WI38 (cell line): ENCODE measurements around the gene CACNA1B.
"Not testable (repeated sequence)": the region's sequence is repeated elsewhere in the genome, so short reads cannot be mapped to it uniquely, and the experiment has no call there.

Experiments
- H3K4me3 ChIP-seq: 2 replicates; pipeline ENCODE4 v1.5.1; 2011; ENCODE audit warnings: low read depth, mild to moderate bottlenecking, control low read depth, low read length
- TF ChIP-seq, protein P1 (sequence below): IDR thresholded peaks from 2 replicates; pipeline ENCODE4 v1.5.1; 2012; ENCODE audit warnings: low read depth, mild to moderate bottlenecking, control low read depth, low read length

The CACNA1B gene

DNA sequence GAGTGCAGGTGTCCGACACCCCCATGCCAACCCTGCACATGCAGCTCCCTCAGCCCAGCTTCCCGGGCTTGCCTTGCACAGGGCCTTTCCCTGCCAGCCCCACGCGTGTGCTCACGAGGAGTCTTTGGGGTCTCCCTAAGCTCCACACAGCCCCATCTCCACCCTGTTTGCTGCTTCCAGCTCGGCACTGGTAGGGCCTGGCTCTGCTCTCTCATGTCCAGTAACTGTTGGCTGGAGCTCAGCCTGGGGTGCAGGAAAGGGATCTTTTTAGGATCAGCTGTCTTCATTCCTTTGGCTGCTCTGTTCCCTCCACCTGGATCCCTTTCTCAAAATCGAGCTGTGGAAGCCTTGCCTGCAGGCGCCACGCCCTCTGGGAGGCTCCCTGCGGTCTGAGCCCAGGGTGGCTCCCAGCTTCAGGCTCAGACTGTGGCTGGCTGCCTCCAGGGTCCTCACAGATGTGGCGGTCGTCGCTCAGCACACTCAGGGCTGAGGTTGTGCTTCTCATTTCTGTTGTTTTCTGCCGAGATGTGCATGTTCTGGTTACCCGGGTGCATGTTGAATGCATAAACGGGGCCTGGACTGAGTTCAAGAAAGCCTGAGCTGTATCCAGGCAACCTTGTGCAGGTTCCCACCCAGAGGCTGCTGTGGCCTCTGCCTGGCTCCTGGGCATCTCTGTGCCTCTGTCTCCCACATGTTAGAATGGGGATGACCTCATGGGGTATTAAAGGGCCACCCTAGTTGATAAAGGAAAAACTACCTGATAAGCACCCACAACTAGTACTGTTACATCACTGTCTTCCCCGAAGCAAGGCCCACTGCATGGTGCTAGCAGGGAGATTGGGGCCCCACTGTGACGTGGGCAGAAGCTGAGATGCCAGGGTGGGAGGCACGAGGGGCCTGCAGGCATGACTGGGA is 4.3 kb downstream of the CACNA1B start:
- TF ChIP-seq, protein P1, sequence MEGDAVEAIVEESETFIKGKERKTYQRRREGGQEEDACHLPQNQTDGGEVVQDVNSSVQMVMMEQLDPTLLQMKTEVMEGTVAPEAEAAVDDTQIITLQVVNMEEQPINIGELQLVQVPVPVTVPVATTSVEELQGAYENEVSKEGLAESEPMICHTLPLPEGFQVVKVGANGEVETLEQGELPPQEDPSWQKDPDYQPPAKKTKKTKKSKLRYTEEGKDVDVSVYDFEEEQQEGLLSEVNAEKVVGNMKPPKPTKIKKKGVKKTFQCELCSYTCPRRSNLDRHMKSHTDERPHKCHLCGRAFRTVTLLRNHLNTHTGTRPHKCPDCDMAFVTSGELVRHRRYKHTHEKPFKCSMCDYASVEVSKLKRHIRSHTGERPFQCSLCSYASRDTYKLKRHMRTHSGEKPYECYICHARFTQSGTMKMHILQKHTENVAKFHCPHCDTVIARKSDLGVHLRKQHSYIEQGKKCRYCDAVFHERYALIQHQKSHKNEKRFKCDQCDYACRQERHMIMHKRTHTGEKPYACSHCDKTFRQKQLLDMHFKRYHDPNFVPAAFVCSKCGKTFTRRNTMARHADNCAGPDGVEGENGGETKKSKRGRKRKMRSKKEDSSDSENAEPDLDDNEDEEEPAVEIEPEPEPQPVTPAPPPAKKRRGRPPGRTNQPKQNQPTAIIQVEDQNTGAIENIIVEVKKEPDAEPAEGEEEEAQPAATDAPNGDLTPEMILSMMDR = no peak
- H3K4me3 ChIP-seq = no peak overlapping the region

DNA sequence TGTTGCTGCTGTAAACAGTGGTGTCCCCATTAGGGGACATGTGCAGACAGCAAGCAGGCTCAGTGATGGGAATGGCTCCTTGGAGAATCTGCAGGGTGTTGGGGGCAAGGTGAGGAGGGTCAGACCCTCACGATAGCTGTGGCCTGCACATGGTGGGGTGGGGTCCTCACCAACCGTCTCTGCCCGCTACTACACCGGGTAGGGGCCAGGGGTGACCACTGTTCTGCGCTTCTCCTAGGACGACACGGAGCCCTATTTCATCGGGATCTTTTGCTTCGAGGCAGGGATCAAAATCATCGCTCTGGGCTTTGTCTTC is 4.9 kb downstream of the CACNA1B start:
- TF ChIP-seq, protein P1 = no peak
- no peak overlapping the region for H3K4me3 ChIP-seq

DNA sequence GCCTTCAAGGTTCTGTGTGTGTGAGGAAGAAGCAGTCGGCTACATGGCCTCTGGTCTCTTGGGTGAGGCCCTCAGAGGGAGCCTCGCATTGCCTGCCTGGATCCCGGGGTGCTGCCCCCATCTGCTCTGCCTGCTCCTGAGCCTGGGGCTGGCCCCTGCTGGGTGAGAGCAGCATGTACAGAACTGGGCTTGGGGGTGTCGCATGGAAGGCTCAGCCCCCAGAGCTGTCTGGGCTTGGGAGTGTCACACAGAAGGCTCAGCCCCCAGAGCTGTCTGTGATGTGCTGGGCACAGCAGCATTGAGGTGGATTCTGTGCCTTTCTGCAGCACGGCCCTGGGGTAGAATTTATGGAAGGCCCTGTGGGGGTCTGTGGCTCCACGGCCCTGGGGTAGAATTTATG is 6.4 kb downstream of the CACNA1B start:
- H3K4me3 ChIP-seq = not testable (repeated sequence)

DNA sequence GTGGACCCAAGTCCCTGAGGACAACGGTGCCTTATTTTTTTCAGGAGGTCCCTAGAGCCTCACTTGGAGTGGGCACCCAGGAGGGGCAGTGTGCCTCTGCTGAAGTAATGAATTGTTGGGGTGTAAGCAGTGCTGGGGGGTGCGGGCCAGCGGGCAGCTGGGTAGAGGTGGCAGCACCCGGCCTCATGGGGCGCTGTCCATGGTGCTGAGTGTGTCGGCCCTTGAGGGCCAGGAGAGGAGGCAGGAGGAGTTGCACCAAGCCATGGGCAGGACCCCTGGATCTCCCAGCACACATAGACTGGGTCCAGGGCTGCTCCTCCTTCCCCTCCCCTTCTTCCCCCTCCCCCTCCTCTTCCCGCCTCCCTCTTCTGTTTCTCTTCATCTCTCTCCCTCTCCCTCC is 7.0 kb downstream of the CACNA1B start:
- not testable (repeated sequence) for H3K4me3 ChIP-seq

DNA sequence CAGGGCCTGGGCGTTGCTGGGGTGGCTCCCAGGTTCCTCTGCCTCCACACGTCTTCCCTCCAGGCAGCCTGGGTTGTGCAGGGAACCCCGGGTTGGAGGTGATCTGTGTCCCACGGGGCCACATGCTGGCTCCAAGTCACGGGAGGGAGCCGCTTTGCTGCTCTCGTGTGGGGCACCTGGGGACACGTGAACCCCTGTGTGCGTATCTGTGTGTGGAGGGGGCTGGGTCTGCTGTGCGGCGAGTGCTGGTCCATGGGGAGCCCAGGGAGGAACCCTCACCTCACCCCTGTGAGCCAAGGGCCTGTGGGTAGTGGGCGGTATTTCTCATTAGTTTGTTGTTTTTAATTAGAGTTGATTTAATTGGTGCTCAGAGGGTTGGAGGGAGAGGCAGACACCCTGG is 7.5 kb downstream of the CACNA1B start:
- not testable (repeated sequence) for H3K4me3 ChIP-seq

DNA sequence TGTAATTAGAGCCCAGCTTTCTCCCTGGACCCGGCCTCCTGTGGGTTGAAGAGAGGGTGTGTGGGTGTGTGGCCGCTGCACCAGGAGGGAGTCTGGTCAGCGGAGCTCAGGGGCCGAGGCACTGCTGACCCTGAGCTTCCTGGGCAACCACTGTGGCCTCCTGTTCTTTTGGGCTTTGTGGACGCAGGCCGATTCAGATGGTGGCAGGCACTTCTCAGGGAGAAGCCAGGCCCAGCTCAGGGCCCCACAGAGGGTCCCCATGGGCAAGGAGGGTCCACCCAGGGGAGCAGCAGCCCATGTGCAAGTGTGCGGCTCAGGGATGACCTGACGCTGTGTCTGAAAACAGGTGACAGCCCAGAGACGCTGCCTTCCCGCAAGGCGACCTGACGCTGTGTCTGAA is 11.0 kb downstream of the CACNA1B start:
- H3K4me3 ChIP-seq = not testable (repeated sequence)

DNA sequence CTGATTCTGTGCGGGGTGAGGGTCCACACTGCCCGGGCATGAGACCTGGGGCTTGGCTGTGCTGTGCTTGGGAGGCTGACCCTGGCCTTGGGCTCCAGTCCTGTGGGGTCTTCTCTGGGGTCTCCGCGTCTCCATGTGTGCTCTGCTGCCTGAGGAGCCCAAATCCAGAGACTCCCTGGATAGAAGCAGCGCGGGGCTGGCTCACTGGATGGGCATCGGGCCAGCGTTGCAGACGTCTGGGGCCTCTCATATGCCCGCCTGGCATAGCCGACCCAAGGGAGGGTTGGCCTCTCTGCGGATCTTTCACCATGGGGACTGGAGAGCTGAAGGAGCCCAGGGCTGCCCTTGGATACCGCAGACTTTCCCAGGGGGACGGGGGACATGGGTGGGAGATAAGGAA is 12.4 kb downstream of the CACNA1B start:
- H3K4me3 ChIP-seq = not testable (repeated sequence)

DNA sequence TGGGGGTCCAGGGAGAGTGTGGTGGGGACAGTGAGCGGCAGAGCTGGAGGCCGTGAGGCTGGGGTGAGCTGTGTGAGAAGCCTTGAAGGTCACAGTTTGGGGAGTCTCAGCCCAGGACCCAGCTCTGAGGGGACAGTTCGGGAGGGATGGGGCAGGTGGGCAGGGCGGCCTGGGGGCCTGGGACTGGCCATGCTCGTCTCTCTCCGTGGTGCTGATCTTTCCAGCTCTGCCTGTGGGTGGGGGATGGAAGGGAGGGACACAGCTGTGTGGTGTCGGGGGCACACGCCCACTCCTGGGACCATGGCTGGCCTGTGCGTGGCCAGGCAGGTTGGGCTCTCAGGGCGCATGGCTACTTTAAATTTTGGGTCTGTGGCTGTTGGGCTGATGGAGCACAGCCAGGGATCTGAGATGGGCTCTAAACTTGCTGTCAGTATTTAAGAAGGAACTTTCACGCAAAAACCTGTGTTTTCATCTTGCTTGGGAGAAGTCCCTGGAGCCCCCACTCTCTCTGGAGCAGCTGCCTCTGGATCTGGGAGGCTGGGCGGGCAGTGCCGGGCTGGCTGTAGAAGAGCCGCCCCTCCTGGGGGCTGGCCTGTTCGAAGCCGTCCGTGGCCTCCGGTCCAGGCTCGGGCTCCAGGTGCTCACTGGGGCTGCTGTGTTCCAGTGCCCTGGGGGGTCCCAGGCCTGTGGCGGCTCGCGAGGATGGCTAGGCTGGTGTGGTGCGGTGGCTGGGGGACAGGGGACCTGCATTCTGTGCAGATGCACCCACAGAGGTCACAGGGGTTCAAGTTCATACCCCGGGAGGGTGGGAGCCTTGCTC is 13.4 kb downstream of the CACNA1B start:
- H3K4me3 ChIP-seq = not testable (repeated sequence)

DNA sequence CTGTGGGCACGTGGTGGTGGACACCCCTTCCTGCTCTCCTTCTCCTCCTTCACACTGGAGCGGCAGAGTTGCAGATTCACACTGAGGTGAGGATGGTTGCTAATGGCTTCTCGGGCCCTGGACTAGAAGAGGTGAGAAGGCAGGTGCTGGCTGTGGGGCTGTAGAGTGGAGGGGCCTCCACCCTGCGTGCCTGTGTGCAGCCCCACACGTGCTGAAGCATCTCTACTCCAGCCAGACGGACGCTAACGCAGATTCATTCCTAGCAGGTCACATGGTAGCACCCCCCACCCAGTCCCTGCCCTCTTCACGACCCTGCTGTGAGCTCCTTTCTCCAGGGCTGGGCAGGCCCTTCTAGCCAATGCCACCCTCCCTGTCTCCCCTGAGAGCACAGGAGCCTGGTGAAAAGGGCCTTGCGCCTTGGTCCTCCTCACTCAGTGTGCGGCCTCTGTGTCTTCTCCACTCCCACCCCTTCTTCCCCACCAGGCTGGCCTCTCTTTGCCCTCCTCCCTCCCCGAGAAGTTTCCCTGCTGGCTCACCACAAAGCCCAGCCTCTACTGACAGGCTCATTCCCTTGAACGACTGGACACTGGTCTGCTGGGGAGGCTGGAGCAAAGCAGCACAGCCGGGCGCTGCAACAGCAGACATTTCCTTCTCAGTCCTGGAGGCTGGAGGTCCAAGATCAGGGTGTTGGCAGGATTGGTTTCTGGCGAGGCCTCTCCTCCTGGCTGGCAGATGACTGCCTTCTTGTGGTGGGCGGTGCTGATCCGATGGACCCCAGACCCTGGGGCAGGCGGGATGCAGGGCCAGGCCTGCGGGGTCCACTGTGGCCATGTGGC is 14.2 kb downstream of the CACNA1B start:
- TF ChIP-seq, protein P1 = no peak

DNA sequence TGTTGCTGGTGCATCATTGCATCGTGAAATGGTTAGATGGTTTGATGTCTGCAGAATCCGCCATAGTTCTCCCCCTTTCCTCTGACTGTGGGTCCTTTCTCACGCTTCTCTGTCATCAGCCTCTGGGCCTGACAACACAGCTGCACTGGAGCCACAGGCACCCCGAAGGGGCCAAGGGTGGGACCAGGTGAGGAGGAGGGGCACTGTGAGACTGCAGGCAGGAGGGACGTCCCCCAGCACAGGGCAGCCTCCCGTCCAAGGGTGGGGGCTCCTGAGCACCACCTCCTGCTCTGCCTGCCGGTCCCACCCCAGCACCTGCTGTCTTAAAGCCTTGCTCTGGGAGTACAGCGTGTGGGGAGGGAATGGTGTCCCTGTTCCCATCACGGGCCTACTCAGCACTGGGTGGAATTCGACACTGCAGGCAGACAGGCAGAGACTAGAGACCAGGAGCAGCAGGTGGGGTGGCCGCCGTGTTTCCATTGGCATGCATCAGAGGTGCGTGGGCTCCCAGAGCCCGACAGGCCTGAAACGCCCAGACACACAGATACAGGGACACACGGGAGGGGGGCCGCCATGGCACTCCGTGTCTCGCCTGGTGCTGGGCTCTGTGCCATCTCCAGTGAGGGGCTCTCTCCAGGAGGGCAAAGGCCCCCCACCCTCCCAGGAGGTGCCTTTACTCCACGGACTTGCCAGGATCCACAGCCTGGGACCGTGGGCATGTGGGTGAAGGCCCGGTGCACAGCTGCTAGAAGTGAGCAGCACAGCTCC is 15.0 kb downstream of the CACNA1B start:
- TF ChIP-seq, protein P1 = no peak
- no peak overlapping the region for H3K4me3 ChIP-seq

More for the DNA sequence above, 14.2 kb downstream of the CACNA1B start:
- H3K4me3 ChIP-seq = no peak overlapping the region
